ENCODE data around the gene ST7L.
"Not testable (repeated sequence)": the region's sequence is repeated elsewhere in the genome, so short reads cannot be mapped to it uniquely, and the experiment has no call there.

ST7L gene, protein sequence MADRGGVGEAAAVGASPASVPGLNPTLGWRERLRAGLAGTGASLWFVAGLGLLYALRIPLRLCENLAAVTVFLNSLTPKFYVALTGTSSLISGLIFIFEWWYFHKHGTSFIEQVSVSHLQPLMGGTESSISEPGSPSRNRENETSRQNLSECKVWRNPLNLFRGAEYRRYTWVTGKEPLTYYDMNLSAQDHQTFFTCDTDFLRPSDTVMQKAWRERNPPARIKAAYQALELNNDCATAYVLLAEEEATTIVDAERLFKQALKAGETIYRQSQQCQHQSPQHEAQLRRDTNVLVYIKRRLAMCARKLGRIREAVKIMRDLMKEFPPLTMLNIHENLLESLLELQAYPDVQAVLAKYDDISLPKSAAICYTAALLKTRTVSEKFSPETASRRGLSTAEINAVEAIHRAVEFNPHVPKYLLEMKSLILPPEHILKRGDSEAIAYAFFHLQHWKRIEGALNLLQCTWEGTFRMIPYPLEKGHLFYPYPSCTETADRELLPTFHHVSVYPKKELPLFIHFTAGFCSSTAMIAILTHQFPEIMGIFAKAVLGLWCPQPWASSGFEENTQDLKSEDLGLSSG

DNA sequence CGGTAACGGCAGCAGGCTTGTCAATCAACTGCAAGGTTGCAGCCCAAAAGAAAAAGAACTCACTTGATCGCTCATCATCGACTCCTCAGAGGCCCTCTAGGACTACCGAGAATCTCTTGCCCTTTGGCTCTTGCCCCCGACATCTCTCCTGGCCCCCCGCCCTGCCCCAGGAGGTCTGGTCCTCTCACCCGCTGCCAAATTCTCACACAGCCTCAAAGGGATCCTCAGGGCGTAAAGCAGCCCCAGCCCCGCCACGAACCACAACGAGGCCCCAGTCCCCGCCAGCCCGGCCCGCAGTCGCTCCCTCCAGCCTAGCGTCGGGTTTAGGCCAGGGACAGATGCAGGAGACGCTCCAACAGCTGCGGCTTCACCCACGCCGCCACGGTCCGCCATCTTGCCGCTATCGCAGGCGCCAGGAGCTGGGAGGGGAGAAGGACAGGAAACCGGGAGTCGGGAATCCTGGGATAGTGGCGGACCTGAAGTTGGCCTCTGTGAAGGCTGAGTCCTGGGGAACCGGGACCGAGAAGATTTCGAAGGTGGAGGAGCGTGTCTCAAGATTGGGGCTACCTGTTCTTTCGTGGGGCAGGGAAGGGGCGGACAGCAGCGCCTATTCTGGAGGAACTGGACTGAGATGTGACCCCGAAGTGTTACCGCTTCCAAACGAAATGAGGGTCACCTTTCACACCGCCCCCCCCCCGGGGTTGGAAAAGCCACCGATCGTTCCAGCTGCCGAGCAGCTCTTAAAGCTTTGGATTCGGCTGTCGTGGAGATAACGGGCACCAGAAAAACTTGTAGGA, at the start of gene ST7L:
Gene ST7L (minus strand): TSS at position 421 of the 797 bp plus-strand sequence. CDS start 28 bp downstream, at position 393.
- peak; percentile 50 for DNase-seq (ENCODE audit: low read depth)

DNA sequence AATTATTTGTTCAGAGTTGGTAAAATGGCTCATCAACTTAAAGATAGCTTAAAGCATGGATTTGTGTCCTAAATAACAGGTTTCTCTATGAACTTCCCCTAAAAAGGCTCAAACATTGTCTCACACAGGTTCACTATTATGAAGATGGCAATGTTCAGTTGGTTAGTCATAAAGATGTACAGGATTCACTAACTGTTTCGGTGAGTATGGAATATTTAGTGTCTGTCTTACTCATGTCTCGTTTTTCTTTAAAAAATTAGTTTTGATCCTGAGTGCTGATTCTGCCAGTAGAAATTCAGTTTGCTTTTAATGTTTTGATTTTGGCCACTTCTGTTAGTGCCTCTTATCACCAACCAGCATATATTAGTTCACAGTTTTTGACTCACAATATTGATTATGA, 48.0 kb upstream of the ST7L start:
- no peak for DNase-seq (ENCODE audit: low read depth)

DNA sequence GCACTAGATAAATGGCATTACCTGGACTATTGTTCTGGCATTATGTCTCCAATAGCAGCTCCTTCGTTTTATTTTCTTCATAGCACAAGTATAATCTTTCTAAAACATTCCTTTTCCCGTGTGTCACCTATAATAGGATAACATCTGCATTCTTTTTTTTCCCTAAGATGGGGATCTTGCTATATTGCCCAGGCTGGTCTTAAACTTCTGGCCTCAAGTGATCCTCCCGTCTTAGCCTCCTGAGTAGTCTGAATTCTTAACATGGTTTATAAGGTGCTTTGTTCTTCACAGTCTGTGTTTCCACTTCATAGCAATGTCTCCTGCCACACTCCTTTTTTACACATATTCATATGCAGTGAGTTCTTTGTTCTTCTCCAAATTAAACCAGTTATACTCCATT, 46.9 kb upstream of the ST7L start:
- no peak for DNase-seq (ENCODE audit: low read depth)

DNA sequence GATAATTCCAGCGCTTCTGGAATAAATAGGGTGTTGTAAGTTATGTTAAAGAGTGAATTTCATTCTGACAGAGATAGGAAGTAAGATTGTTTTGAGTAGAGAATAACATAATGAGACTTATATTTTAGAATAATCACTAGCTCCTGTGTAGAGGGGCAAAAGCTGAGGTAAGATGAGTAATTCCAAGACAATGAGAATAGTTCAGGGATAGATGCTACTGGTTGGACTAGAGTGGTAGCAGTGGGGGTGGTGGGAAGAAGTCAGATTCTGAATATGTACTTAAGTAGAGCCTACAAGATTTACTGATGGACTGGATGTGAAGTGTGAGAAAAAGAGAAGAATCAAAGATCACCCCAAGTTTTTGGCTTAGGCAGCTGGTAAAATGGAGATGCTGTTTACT, 32.3 kb upstream of the ST7L start:
- no peak for DNase-seq (ENCODE audit: low read depth)

DNA sequence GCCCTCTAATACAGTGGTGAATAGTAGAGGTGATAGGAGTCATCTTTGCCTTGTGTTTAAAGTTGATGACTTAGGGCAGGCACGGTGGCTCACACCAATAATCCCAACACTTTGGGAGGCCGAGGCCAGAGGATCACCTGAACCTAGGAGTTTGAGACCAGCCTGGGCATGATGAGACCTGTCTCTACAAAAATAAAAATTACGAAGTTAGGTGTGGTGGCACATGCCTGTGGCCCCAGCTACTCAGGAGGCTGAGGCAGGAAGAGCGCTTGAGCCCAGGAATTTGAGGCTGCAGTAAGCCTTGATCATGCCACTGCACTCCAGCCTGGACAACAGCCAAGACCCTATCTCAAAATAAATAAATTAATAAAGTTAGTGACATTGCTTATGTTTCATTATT, 27.3 kb upstream of the ST7L start:
- DNase-seq (ENCODE audit: low read depth) = no peak

DNA sequence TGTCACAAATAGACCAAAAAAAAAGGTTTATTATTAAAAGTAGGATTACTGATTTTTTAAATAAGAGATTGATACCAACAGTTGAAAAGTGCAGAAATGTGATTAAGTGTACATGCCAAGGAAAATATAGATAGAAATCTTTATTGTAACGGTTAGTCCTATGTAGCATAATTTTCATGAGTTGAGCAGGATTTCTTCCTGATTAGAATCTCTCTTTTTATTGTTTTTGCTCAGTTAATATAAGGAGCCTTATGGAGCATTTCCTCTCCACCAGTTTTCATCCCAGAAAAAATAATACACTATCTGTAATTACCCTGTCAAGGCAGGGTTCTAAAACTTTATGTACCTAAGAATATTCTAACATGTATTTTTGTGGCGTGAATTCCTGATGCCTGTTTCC, 24.1 kb upstream of the ST7L start:
- no peak for DNase-seq (ENCODE audit: low read depth)

DNA sequence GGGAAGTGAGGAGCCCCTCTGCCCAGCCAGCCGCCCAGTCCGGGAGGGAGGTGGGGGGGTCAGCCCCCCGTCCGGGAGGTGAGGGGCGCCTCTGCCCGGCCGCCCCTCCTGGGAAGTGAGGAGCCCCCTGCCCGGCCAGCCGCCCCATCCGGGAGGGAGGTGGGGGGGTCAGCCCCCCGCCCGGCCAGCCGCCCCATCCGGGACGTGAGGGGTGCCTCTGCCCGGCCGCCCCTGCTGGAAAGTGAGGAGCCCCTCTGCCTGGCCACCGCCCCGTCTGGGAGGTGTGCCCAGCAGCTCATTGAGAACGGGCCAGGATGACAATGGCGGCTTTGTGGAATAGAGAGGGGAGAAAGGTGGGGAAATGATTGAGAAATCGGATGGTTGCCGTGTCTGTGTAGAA, 21.5 kb upstream of the ST7L start:
- not testable (repeated sequence) for DNase-seq (ENCODE audit: low read depth)

DNA sequence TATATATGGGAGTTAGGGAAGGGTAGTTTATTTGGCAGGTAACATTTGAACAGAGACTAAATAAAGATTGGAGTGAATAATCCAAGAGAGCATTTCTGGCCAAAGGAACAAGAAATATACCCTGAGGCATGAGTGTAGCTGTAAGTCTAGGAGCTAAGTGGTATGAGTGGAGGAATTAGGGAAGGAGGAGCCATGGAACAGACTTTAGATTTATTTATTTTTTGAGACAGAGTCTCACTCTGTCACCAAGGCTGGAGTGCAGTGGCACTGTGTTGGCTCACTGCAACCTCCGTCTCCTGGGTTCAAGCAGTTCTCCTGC, 19.1 kb upstream of the ST7L start:
- DNase-seq (ENCODE audit: low read depth) = no peak

DNA sequence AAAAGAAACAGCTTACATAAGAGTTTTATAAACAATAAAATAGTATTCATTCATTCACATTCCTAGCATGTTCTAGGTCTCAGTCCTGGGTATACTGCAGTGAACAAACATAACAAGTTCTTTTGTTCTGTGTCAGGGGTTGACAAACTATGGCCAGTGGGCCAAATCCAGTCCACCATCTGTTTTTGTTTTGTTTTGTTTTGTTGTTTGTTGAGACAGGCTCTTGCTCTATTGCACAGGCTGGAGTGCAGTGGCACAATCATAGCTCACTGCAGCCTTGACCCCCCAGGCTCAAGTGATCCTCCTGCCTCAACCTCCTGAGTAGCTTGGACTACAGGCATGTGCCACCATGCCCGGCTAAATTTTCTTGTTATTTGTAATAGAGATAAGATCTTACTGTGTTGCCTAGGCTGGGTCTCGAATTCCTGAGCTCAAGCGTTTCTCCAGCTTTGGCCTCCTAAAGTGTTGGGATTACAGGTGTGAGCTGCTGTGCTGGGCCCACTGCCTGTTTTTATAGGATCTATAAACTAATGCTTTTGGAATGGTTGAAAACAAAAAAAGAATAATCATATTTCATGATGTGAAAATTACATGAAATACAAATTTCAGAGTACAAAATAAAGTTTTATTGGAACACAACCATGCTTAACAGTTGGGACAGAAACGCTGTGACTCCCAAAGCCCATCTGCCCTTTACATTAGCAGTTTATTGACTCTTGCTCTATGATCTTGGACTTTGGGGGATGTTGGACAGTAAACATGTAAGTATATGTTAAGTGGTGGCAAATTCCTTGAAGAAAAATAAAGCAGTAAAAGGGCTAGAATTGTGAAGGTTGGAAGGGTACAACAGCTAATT, 18.5 kb upstream of the ST7L start:
- DNase-seq (ENCODE audit: low read depth) = no peak

DNA sequence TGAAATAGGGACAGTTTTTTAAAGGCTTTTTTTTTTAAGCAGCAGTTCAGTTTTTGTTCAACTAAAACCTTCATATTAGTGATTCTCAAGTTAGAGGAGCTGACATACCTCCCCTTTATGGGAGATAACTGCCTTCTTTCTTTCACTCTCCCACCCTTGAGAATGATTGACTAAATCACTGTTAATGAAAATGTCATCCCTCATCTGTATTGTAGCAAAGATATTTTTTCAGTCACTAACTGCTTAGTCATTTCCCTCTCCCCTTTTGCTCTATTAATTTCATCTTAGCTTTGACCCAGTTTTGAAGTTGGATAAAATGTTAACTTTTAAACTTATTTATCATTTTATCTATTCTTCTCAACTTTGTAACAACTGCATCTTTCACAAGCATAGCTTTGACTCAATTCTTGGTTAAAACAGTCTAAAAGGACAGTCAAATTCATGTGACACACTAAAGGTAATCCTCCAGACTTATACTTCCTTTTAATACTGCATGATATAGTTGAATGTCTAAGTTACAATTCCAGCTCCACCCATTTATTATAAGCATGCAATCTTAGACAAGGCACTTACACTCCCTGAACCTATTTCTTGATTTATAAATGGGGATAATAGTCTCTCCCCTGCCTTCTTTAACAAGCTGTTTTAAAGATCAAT, 17.8 kb upstream of the ST7L start:
- no peak for DNase-seq (ENCODE audit: low read depth)

DNA sequence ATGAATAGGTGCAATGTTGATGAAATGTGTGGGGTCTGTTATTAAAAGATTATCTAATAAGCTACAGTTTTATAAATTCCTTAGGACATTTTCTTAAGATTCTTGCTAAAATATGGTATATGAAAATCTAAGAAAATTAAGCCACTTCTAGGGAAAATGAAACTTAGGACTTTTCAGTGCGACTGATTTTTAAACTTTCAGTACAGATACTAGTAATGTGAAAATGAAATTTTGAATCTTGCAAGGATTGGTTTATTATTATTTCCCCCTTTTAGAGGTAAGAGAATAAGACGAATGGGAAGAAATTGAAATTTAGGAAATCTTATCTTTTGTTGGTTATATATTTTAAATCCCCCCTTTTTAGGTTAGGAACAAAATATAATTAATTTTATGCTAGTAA, 17.1 kb upstream of the ST7L start:
- DNase-seq (ENCODE audit: low read depth) = no peak

DNA sequence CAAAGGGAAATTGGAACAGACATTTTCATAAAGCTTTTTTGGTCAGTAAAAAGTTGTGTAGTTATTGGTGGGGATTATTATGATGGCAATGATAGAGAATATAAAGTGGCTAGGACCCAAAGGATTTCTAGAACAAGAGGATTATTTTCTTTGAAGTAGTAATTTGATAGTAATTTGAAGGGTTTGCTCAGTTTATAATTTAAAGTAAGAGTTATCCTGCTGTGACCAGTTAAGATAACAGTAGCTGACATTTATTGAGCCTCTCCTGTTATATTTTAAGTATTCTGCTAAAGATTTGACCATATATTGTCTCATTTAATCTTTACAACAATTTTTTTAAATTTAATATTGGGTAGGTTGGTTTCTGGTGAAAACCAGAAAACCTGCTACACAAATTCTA, 15.4 kb upstream of the ST7L start:
- no peak for DNase-seq (ENCODE audit: low read depth)

DNA sequence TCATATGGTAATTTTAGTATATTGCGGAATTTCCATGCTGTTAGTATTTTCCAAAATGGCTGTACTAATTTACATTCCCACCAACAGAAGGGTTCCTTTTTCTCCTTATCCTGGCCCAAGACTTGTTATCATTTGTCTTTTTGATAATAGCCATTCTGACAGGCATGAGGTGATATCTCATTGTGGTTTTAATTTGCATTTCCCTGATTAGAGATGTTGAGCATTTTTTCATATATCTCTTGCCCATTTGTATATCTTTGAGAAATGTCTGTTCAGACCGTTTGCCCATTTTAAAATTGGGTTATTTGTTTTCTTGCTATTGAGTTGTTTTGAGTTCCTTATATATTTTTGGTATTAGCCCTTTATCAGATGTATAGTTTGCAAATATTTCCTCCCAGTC, 14.7 kb upstream of the ST7L start:
- DNase-seq (ENCODE audit: low read depth) = no peak

DNA sequence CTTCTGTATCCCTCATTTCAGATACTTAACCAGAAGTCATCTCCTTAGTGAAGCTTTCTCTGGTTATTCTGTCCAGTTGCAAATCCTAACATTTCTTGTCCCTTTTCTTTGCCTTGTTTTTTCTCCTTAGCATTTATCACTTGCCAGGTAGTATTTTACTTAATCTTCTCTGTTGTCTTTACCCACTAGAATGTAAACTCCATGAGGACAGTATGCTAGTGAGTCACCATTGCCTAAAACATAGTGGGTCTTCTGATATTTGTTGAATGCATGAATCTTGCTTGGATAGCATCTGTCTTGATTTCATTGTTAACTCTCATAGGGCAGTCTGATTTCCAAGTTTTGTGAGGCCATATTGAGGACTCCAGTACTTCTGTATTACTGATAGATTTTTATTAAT, 10.3 kb upstream of the ST7L start:
- DNase-seq (ENCODE audit: low read depth) = no peak

DNA sequence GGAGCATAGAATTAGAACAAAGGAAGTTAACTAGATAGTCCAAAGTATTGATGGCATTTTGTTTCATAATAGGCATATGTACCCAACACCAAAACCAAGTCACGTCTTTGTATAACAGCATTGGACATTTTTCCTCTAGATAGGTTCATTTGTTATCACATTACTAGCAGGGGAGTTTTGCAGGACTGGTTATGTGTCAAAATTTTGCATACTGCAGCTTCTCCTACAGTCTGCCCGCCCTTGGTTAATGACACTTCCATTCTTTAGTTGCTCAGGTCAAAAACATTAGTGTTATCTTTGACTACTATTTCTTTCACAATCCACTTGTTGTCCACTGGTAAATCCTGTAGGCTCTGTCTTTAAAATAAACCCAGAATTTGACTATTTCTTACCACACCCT, 9.6 kb upstream of the ST7L start:
- no peak for DNase-seq (ENCODE audit: low read depth)

DNA sequence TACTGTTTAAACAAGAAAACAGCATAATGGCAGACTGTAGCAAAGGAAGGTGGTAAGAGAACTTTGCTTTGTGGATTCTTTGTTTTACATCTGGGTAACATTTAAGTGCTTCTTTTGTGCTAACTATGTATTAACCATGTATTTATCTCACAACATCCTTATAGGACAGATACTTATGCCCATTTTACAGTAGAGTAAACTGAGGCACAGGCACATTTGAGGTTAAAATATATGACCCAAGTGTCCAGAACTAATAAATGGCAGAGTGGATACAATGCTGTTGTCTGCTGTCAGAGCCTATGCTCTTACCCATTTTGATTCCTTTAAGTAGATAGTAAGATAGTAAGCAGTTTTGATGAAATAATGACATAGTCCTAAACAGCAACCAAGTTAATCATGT, 7.9 kb upstream of the ST7L start:
- DNase-seq (ENCODE audit: low read depth) = no peak

DNA sequence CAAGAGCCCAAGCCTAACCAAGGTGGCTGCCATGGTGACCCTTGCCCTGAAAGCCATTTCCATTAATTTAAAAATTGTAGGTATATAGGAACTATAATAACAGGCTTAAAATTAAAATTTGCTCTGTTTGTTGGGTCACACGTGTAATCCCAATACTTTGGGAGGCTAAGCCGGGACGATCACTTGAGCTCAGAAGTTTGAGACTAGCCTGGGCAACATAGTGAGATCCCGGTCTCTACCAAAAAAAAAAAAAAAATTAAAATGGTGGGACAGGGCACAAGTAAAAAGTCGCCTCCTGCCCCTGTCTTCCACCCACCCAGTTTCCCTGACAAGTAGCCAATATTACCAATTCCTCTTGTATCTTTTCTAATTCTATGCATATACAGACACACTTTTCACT, 7.3 kb upstream of the ST7L start:
- no peak for DNase-seq (ENCODE audit: low read depth)

DNA sequence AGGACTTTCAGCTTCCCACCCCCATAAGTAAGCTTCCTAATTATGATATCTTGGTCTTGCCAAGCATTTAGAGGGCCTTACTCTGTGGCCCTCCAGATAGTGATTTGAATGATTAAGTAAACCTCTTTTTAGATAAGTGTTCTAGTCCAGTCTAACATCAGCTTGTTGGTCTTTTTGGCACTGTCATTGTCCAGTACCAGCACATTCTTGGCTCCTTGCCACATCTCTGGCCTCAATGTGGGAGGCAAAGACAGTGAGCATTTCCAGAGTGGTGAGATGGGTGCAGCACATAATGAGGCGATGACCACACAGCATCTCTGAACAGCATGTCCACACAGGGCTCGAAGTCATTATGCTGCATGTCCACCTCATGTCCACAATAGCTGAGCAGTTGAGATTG, 6.8 kb upstream of the ST7L start:
- no peak for DNase-seq (ENCODE audit: low read depth)

DNA sequence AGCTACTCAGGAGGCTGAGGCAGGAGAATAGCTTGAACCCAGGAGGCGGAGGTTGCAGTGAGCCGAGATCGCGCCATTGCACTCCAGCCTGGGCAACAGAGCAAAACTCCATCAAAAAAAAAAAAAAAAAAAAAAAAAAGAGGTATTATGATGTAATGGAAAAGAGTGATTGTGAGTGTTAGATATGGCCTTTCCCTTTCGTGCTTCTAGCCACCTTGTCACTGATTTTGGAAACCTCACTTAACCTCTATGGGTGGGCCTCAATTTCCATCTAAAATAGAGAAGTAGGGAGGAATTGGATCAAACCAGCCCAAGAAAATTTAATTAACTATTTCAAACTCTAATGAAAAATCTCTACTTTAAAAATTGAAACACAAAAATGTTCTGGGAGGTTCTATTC, 5.6 kb upstream of the ST7L start:
- not testable (repeated sequence) for DNase-seq (ENCODE audit: low read depth)

DNA sequence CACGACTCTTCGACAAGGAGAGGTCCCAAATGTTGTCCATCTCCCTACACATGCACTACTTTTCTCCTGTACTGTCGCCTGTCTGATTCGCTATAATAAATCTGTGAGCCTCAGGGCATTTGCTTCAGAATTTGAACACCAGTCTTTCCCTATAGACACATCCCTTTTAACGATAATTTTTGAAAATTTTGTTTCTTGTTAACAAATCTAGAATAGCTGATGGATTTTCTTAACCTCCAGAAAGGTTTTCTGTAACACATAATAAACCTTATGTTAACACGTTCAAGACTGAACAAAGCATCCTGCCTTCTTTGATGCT, 1.4 kb upstream of the ST7L start:
- no peak for DNase-seq (ENCODE audit: low read depth)

DNA sequence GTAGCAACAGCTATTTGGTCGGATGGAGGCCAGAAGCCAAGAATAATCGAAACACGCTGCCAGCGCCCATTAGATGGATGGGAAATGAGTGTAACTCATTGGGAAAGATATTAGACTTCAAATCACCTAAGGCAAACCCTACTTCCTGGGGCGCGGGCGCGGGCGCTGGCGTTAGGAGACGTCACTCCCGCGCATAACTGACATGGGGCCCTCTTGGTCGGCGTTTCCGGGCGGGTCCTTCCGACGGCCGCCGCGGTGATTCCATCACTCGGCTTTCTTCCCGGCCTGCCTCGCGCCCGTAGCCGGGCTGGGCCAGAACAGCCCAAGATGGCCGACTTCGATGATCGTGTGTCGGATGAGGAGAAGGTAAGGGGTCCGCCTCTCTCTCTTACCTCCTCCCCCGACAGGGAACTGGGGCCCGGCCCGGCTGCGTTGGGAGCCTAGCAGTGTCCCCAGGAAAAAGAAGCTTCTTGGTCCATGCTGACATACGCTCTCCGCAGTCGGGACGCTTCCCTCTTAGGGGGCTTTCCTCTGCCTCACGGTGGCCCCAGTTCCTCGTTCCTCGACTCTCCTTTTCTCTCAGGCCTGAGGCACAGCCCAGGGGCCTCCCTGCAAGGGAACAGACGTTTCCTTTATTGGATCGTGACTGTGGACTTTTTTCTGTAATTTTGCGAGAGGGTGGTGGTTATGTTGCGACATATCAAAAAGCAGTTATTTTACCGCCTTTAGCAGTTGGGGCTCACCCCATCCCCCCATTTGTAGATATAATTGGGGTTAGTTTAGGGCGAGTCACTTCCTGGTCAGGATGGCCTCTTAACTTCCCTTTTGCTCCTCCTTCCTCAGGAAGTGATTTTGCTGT, 806 bp upstream of the ST7L start, which contains the start of gene CAPZA1:
Gene CAPZA1 (plus strand): TSS at position 315 of the 859 bp plus-strand sequence. CDS start 13 bp downstream, at position 328.
- peak; percentile 84 for DNase-seq (ENCODE audit: low read depth)
